CD8-positive, alpha-beta memory T cell (primary cell): ENCODE measurements around the gene NMRK1. TPM values are rescaled to one million over a fixed set of nuclear protein-coding genes. Genes with fewer than 3 reads are reported as not detected.

Experiments used
- CTCF ChIA-PET: fragments of 350-600 bp; sonication (Branson Sonifier 250); formaldehyde crosslinking; loops from one replicate; lab custom pipeline; 2021; ENCODE audit warnings: antibody characterized with exemption; lab: Charles Lee
- POLR2A ChIA-PET: fragments of 350-600 bp; sonication (Branson Sonifier 250); formaldehyde crosslinking; loops from one replicate; lab custom pipeline; 2021; ENCODE audit warnings: antibody characterized with exemption; lab: Charles Lee
- DNase-seq, 5 donors: peaks; one replicate each; pipeline versions ENCODE4 v3.0.0 to v3.0.0-alpha.2; 2020 to 2022; ENCODE audit warnings: mixed read lengths in 1 of 5
- H3K27ac ChIP-seq: one replicate; pipeline ENCODE4 v1.7.0; 2013; ENCODE audit warnings: low read depth, mild to moderate bottlenecking, low read length, moderate library complexity
- H3K27me3 ChIP-seq: 2 replicates; pipeline ENCODE4 v1.7.0; 2013; ENCODE audit warnings: low read length, mild to moderate bottlenecking; ENCODE audit not compliant: insufficient read depth, poor library complexity, severe bottlenecking
- H3K36me3 ChIP-seq: 2 replicates; pipeline ENCODE4 v1.7.0; 2013; ENCODE audit warnings: mild to moderate bottlenecking, low read length, moderate library complexity; ENCODE audit not compliant: insufficient read depth
- H3K4me1 ChIP-seq: 2 replicates; pipeline ENCODE4 v1.7.0; 2013; ENCODE audit warnings: mild to moderate bottlenecking, low read length, moderate library complexity; ENCODE audit not compliant: insufficient read depth
- H3K4me3 ChIP-seq: 2 replicates; pipeline ENCODE4 v1.7.0; 2013; ENCODE audit warnings: mild to moderate bottlenecking, low read length
- H3K9me3 ChIP-seq: 2 replicates; pipeline ENCODE4 v1.7.0; 2013; ENCODE audit warnings: mild to moderate bottlenecking, low read length
- H3K27ac Mint-ChIP-seq, 8 donors: one replicate each; pipeline ENCODE4 v1.8.0; 2020 to 2021; ENCODE audit warnings: mixed read lengths in 8 of 8, mild to moderate bottlenecking in 6 of 8, inconsistent platforms in 3 of 8, moderate library complexity in 3 of 8
- H3K27me3 Mint-ChIP-seq, 2 donors: one replicate each; pipeline ENCODE4 v1.8.0; 2020 to 2021; ENCODE audit warnings: mixed read lengths in 2 of 2, mild to moderate bottlenecking in 1 of 2, moderate library complexity in 1 of 2
- H3K36me3 Mint-ChIP-seq, 3 donors: one replicate each; pipeline ENCODE4 v1.8.0; 2020 to 2021; ENCODE audit warnings: mixed read lengths in 3 of 3, inconsistent platforms in 1 of 3, mild to moderate bottlenecking in 1 of 3
- H3K4me1 Mint-ChIP-seq, 3 donors: one replicate each; pipeline ENCODE4 v1.8.0; 2020 to 2021; ENCODE audit warnings: mixed read lengths in 3 of 3, inconsistent platforms in 1 of 3, mild to moderate bottlenecking in 1 of 3
- H3K4me3 Mint-ChIP-seq, 7 donors: one replicate each; pipeline ENCODE4 v1.8.0; 2020 to 2021; ENCODE audit warnings: mixed read lengths in 7 of 7, mild to moderate bottlenecking in 6 of 7, moderate library complexity in 4 of 7, inconsistent platforms in 2 of 7
- H3K9me3 Mint-ChIP-seq, 5 donors: one replicate each; pipeline ENCODE4 v1.8.0; 2020 to 2022; ENCODE audit warnings: mixed read lengths in 5 of 5, mild to moderate bottlenecking in 3 of 5, moderate library complexity in 2 of 5, inconsistent platforms in 1 of 5
- polyA plus RNA-seq: library from polyadenylated mRNA; unstranded; fragments of 300-500 nt; fragmentation: Illumina TruSeq; gene quantifications from one replicate; pipeline ENCODE4 v1.2.3, GENCODE V29; 2021
- total RNA-seq, 2 experiments: library from RNA; stranded (reverse); gene quantifications; one replicate each; pipeline ENCODE4 v1.2.3, GENCODE V29; 2021

The NMRK1 gene
- total and polyA plus RNA-seq, 3 experiments from 2014 or later: 14.1 to 48.4 (median 14.6) TPM

DNA sequence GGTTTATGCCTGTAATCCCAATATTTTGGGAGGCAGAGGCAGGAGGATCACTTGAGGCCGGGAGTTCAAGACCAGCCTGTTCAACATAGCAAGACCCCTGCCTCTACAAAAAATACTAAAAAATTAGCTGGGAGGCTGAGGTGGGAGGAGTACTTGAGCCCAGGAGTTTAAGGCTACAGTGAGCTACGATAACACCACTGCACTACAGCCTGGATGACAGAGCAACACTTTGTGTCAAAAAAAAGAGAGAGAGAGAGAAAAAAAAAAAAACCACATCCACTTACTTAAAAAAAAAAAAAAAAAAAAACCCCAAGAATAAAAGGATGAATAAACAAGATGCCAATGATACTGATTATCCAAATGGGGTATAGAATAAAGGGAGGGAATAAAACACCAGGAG, 74.2 kb downstream of the NMRK1 start:
- POLR2A ChIA-PET: interaction anchor here (0.7 to 2.1 kb wide), 3 partner anchors 11 to 15 kb away, joined by 4 to 9 read pairs (median 6); partner anchors contain the start of gene CARNMT1
- Mint-ChIP-seq H3K4me1 (peaks cover 33 to 57% (median 38%) of the 10 kb centered on the region in 3 donors), H3K27ac (peak overlapping the region in 5 of 8 donors; percentile 5 to 80 (median 55)), H3K36me3 (peaks cover 4 to 43% (median 10%) of the 10 kb centered on the region in 3 donors), H3K4me3 (peak overlapping the region in 3 of 7 donors; percentile 24 to 60 (median 34)), H3K27me3 (peaks cover 0 to 1% of the 10 kb centered on the region in 2 donors), H3K9me3 (no peaks in the 10 kb centered on the region)
- H3K27ac ChIP-seq: no peak overlapping the region
- H3K4me3 ChIP-seq: no peak overlapping the region
- no peaks in the 10 kb centered on the region for H3K27me3 ChIP-seq
- no peak for DNase-seq
- peaks cover 3% of the 10 kb centered on the region for H3K36me3 ChIP-seq
- no peaks in the 10 kb centered on the region for H3K9me3 ChIP-seq
- peaks cover 15% of the 10 kb centered on the region for H3K4me1 ChIP-seq
- CTCF ChIA-PET: interaction anchor here (1.3 to 2.7 kb wide), 4 partner anchors 11 to 237 kb away, joined by 3 to 10 read pairs (median 5); partner anchors contain the start of gene C9orf40

Other genes with a start within 250 kb of the NMRK1 start
- gene TRPM6, start 200.2 kb downstream of the NMRK1 start, total RNA-seq: not detected
- not detected for gene TRPM6, start 200.2 kb downstream of the NMRK1 start, polyA plus RNA-seq
- gene C9orf40, start 135.2 kb downstream of the NMRK1 start, total RNA-seq: 10 to 100 TPM; 21.4 to 22.0 TPM
- gene C9orf40, start 135.2 kb downstream of the NMRK1 start, polyA plus RNA-seq: 4.0 TPM
- 10 to 100 TPM; 30.8 to 32.9 TPM for gene CARNMT1, start 59.9 kb downstream of the NMRK1 start, total RNA-seq
- 12.8 TPM for gene CARNMT1, start 59.9 kb downstream of the NMRK1 start, polyA plus RNA-seq
- 10 to 100 TPM; 71.9 to 76.0 TPM for gene OSTF1, start 359 bp upstream of the NMRK1 start, total RNA-seq
- gene OSTF1, start 359 bp upstream of the NMRK1 start, polyA plus RNA-seq: 170 TPM